ENCODE results near the gene OSBPL5.
"Not testable (repeated sequence)": the region's sequence is repeated elsewhere in the genome, so short reads cannot be mapped to it uniquely, and the experiment has no call there.

OSBPL5 gene

GRCh38 chr11:3120071-3120792, 44.9 kb downstream of the OSBPL5 start:
- peak; percentile 0 for DNase-seq

DNA sequence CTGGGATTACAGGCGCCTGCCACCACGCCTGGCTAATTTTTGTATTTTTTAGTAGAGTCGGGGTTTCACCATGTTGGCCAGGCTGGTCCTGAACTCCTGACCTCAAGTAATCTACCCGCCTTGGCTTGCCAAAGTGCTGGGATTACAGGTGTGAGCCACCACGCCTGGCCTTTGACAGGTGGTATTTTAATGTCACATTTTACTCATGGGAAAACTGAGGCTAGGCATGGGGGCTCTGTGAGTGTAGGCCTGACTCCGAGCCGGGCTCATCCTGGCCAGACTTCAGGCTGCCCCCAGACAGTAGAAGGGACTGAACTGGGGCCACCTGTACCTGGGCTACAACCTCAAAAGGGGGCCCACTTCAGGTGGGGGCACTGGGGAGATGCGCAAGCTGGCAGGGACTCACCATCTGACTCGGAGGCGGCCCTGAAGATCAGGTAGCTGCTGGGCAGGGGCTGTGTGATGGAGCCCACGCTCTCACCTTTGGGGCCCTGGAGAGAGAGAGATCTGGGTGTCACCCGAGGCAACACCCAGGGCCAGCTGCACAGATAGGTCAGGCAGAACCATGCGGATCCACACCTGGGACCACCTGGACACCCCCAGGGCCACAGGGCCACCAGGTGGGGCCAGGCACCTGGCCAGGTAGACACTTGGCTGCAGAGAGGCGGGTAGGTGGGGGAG, 45.8 kb downstream of the OSBPL5 start:
- peak; percentile 0 for DNase-seq

DNA sequence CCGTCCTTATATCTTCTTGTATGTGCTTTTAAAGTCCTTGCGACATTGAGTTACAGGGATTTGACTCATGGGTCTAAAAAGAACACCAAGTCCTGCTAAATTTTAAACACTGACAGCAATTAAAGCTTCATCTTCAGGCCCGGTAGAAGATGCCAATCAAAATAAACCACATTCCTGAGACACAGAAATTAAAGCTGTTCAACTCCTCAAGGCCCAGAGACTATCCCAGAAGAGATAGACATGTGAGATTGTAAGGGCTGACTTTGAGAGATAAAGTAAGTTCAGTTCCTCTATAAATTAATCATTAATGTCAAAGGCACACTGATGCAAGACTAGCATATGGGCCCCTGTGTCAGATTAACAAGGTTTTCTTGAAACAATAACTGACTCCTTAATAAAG, 49.8 kb downstream of the OSBPL5 start:
- no peak for DNase-seq

- DNase-seq: not testable (repeated sequence)
Measured at GRCh38 chr11:3113661-3114060, 51.4 kb downstream of the OSBPL5 start.

DNA sequence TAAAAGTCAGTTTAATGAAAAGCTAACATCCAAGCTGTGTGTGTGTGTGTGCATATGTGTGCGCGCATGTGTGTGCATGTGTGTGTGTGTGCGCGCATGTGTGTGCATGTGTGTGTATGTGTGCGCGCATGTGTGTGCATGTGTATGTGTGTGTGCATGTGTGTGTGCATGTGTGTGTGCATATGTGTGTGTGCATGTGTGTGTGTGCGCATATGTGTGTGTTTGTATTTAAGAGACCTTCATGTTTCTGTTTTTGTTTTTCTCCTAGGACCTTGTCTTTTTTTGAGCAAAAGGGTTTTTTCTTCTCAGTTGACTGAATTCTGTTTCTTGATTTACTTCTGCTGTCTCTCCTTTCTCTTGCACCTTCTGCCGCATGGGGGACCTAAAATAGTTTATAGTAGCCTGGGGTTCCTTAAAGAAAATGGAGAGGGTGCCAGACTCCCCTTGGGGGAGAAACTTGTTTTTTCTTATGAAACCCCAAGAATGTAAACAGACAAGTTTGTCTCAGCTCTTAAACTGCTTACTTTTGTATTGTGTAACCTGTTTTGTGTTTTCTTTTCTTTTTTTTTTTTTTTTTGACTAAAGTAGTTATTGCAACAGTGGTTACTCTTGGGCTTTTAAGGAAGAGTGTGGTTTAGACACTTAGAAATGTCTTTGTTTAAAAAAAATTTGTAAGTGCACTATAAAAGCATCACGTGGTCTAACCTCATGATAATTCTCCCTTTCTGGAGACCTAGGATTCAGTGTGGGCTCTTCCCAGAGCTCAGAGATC, 53.0 kb downstream of the OSBPL5 start:
- no peak for DNase-seq

- DNase-seq: no peak
Measured at GRCh38 chr11:3111466-3111865, 53.6 kb downstream of the OSBPL5 start.

GRCh38 chr11:3109921-3110706, 55.0 kb downstream of the OSBPL5 start:
- DNase-seq: peak; percentile 63

DNA sequence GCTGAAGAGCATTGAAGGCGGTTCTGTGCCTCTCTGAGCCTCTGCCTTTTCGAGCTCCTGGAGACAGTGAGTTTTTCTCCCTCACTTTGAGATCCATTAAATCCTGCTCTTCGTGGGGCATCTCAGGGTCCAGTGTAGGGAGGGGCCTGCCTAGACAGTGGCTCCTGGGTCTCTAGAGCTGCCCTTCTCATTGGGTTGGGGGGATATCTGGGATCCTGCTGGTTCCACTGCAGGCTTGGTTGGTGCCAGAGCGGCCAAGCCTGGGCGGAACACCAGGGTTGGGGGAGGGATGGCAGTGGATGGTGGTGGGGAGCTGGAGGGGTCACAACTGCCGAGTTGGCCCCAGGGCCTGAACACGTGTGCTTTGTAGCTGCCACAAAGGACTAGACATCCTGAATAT, 55.7 kb downstream of the OSBPL5 start:
- DNase-seq: no peak

DNA sequence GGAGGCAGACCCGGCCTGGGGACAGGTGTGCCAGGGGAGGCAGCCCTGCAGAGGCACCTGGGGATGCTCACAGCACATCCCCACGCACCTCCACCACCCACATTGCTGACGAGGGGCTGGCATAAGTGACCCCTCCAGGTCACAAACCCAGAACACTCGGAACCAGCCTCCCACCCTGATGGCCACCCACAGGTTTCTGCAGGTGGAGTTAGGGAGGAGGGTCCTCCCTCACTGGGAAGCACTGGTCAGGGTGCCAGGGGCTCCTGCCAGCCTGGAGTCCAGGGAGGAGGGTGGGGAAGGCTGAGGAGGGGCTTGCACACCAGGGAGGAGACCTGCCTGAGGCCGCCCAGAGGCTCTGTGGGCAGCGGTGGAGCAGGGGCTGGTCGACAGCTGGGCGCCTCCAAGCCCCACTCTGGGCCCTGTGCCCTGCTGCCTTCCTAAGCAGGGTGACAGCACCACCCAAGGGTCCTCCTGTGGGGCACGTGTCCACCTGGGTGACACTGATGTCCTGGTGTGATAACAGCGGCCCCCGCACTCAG, 56.9 kb downstream of the OSBPL5 start:
- no peak for DNase-seq

- DNase-seq: no peak
Measured at GRCh38 chr11:3107608-3108182, 57.4 kb downstream of the OSBPL5 start.

DNA sequence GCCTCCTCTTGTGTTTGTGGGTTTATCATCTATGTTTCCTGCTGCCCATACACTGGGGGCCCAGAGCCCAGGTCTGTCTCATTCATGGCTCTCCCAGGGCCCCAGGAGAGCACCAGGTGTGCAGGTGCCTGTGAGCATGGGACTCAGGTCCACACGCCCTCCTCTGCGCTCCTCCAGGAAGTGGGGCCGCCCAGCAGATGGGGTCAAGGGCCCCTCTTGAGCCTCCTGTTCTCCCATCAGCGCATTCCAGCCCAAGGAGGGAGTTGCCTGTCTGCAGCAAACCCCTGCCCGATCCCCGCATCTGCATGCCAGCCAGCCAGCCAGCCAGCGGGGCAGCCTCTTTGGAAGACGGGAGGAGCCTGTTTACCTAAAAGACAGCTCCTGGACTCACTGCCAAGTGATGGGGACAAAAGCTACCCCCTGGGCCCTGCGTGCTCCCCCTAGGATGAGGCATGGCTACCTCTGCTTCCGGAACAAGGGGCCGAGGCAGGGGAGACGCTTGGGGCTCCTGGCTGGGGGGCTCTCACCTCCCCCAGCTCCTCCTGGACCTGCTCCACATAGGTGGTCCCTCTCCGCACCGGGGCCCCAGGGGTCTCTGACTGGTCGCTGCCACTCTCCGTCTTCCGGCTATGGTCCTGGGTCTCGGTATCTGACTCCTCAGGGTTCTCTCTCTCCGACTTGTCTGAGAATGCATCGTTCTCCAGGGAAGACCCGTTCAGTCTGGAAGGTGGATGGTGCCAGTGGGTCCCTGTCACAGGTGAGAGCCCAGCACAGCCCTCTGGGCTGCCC, 58.2 kb downstream of the OSBPL5 start:
- no peak for DNase-seq

- DNase-seq: no peak
Measured at GRCh38 chr11:3105791-3106735, 59.0 kb downstream of the OSBPL5 start.

- no peak for DNase-seq
Measured at GRCh38 chr11:3104961-3105790, 59.9 kb downstream of the OSBPL5 start.

DNA sequence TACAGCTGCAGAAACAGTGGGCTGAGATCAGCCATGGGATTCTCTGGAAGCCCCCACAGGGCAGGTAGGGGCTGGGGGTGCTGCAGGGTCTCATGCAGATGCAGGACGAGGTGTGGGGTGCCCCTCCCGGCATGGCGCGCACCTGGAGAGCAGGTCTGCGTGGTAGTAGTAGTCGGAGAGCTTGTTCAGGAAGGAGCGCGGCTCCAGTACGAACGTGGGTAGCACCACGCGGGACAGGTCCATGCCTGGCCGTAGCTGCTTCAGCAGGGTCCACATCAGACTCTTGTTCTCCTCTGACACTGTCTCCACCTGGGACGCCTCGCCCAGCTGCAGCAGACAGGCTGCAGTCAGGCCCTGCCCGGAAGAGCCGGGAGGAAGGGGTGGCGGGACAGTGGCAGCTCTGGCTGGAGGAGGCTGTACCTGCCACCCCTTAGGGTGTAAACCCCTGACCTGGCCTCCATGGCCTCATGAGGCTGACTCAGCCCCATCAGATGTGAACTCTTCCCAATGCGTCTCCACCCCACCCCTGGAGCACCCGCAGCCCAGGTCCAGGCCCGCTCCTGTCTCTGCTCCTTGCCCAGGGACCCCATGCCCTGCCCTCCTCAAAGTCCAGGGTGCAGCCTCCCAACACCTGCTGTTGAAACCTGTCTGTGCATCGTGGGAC, 60.9 kb downstream of the OSBPL5 start:
- no peak for DNase-seq

- no peak for DNase-seq
Measured at GRCh38 chr11:3103076-3103475, 62.0 kb downstream of the OSBPL5 start.

GRCh38 chr11:3102641-3102921, 62.5 kb downstream of the OSBPL5 start:
- DNase-seq: no peak

GRCh38 chr11:3101921-3102640, 63.0 kb downstream of the OSBPL5 start:
- DNase-seq: no peak

GRCh38 chr11:3099178-3099577, 65.9 kb downstream of the OSBPL5 start:
- DNase-seq: no peak

Measured in stimulated activated CD4-positive, alpha-beta T cell treated with anti-CD3 and anti-CD28 coated beads, Interleukin-15, amount 100 ng/mL, for 24 hours (primary cell).